HG03196 (cell line): ENCODE data around the gene CIITA.

Experiments
- ATAC-seq: cut with Tn5 transposase; IDR thresholded peaks from one replicate; pipeline ENCODE4 v1.9.1; 2021; ENCODE audit not compliant: unreplicated experiment

Gene CIITA

DNA sequence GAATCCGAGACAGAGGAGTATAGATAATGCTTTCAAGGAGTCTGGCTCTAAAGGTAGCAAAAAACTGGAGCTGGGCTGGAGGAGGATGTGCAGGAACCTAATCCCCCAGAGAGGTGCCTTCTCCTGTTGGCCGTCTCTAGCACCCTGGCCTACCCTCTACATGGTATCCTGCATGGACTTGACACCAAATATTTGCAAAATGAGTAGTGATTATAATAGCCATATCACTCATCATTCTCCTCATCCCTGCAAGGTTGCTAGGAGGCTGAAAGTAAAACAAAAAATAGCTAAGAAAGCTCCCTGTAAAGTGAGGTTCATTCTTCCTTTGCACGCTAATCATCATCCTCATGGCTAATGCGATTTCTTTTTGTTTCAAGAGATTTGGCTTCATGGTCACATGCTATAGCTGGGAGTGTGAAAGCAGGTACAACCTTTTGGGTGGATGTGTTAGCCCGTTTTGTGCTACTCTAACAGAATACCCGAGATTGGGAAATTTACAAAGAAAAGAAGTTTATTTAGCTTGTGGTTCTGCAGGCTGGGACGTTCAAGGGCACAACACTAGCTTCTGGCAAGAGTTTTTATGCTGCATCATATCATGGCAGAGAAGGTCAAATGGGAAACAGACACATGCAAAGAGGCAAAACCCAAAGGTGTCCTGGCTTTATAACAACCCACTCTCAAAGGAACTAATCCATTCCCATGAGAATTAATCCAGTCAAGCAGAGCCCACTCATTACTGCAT, 27.1 kb upstream of the CIITA start:
- ATAC-seq, result no peak

DNA sequence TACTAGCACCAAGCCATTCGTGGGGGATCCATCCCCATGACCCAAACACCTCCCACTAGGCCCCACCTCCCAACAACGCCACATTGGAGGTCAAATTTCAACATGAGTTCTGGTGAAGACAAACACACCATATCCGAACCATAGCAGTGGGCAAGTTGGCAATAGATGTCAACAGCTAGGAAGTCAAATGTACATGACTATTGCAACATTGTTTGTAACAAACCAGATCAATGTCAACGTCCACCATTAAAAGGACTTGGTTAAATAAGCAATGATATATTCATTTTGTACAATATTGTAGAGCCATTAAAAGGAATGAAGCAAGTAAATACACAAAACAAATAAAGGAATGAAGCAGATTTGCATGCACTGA, 26.5 kb upstream of the CIITA start:
- no peak for ATAC-seq

DNA sequence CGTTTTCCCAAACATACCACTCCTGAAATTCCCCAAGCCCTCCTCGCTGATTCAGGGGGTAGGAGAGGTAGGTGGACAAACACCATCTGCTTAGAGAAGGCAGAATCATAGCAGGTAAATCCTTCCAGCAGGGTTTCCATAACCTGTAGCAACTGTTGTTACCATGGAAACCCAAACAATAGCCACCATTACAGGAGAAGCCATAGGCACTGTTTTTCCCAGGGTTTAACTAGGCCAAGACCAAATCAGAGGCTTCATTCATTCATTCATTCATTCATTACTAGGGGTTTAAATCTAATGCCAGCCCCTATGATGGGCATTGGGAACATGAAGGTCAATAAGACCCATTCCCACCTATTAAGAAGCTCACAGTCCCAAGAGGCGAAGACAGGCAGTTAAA, 25.5 kb upstream of the CIITA start:
- no peak for ATAC-seq

DNA sequence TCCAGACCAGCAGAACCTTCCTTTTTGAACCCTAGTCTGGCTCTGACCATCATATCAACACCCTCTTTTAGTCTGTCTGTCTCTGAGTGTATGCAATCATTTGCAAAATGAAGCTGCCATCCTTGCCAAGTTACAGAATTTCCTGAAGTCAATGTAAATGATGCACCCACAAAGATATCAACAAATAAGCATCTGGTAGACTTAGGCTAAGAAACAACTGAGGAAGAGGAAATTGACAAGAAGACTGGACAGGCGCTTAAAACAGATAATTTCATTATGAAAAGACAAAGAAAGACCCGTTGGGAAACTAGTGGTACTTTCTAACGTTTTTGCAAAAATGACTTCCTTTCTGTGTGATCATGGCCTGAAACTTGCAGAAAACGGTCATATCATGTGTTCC, 24.7 kb upstream of the CIITA start:
- ATAC-seq, result no peak

DNA sequence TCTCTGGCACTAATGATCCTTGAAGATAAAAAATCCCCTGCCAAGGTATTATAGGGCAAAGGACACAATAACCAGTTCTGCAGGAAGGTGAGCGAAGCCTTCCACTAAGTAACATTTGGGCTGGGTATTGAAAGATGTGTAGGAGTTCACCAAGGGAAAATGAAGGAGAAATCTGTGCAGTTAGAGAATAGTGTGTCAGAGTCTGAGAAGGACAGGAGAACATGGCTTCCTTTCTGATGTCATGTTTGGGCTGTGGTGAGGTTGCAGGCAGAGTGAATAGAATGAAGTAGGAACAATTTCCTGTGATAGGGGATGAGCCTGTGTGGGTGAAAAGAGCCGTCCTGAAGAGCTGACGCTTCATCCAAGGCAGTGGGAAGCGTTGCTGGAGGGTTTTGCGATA, 24.1 kb upstream of the CIITA start:
- no peak for ATAC-seq

DNA sequence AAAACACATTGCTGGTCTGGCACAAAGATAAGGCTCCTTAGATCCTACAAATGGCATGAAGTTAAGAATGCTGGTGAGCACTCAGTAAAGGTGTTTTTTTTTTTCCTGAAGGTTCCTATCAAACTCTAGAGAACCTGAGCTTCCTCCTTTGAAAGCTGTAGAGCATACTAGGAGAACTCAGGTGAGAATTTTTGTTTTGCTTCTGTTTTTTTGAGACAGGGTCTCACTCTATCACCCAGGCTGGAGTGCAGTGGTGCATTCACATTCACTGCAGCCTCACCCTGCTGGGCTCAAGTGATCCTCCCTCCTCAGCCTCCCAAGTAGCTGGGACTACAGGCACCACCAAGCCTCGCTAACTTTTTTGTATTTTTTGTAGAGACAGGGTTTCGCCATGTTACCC, 21.0 kb upstream of the CIITA start:
- ATAC-seq, result no peak

DNA sequence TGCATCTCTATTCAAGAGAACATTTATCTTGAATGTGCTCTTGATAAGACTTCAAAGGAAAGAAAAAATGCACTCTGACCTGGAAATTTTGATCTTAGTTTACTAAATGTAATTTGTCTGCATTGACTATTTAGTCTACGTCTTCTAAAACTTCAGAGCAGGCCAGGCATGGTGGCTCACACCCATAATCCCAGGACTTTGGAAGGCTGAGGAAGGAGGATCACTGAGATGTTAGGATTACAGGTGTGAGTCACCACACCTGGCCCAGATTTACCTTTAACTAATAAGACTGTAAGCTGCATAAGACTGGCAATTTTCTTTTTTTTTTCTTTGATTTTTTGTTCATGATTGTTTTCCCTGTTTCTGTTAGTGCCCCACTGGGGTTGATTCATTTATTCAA, 18.8 kb upstream of the CIITA start:
- ATAC-seq, result no peak

DNA sequence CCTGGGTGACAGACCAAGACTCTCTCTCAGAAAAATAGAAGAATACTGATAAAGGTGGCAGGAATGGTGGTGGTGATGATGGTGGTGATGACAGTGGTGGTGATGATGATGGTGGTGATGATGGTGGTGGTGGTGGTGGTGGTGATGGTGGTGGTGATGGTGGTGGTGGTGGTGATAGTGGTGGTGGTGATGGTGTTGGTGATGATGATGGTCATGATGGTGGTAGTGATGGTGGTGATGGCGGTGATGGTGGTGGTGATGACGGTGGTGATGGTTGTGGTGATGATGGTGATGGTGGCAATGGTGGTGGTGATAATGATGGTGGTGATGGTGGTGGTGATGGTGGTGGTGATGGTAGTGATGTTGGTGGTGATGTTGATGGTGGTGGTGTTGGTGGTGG, 18.0 kb upstream of the CIITA start:
- no peak for ATAC-seq

DNA sequence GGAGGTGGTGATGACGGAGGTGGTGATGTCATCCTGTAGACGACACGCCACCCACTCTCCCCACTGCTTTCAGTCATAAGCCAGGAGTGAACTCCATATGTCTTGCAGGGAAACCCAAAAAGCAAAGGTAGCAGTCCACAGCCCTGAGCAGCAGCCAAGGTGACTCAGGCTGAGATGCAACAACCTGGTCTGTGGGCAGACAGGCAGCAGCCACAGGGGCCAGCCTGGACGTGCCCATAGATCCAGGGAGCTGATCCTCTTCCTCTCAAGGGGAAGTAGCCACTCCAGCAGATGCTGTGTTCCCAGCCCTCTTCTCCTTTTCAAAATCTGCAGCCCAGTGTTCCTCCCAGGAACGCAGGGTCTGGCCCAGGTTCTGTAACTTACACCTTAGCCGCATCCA, 17.3 kb upstream of the CIITA start:
- no peak for ATAC-seq

DNA sequence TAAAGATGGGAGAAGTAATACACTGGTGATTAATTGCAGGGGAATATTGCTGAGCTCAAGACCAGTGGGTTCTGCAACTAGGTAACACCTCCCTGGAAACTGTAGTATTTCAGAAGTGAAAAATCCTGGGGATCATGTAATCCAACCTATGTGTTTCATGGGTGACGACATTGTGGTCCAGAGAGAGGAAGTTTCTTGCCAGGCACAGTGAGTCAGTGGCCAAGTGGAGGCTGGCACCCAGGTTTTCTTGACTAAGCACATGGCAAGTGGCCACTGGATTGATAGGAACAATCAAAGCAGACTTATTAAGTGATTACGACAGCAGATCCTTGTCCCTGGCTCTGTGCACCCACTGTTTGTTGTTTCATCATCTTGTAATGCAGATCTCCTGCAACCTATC, 14.6 kb upstream of the CIITA start:
- ATAC-seq, result no peak

DNA sequence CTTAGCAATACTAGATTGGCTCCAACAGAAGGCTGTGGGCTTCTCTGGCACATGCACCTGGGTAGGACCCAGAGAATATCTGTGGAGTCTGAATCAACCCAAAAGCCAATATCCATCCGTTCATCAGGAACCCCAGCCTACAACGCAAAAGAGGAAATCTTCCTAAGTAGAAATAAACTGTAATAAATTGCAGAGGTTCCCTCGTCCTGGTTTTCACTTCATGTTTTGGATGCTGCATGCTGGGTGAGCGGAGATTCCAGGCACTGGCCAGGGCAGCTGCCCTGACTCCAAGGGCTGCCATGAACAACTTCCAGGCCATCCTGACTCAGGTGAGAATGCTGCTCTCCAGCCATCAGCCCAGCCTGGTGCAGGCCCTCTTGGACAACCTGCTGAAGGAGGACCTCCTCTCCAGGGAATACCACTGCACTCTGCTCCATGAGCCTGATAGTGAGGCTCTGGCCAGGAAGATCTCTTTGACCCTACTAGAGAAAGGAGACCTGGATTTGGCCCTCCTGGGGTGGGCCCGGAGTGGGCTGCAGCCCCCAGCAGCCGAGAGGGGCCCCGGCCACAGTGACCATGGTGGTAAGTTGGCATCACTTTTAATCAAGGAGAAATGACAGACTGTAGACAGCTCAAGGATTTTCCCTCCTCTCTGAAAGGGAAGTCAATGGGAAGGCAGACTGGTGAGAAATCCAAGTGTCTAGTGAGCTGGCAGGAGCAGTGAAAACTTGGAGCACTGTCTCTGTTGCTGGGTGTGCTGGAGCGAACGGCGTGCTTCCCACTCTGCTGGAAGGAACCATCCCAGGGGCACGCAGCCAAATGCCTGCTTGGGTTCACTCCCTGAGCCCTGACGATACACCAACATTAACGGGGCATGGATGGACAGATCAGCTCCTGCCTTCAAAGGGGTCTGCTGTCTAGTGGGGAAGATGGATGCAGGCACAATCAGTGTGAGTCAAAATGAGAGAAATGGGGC, 10.7 kb upstream of the CIITA start:
- ATAC-seq, result no peak

DNA sequence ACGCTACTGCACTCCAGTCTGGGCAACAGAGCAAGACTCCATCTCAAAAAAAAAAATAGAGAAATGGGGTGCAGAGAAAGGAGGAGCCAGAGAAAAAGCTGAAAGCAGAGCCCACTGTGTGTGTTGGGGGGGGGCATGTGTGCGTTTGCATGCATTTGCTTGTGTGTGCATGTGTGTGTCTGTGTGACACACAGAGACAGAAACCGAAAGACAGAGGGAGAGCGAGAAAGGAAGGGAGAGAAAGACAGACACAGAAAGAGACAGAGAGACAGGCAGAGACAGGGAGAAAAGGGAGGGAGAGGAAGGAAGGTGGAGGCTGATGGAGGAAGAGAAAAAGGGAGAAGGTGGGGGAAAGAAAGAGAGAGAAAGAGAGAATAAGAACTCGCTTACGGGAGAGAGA, 9.8 kb upstream of the CIITA start:
- ATAC-seq, result no peak

DNA sequence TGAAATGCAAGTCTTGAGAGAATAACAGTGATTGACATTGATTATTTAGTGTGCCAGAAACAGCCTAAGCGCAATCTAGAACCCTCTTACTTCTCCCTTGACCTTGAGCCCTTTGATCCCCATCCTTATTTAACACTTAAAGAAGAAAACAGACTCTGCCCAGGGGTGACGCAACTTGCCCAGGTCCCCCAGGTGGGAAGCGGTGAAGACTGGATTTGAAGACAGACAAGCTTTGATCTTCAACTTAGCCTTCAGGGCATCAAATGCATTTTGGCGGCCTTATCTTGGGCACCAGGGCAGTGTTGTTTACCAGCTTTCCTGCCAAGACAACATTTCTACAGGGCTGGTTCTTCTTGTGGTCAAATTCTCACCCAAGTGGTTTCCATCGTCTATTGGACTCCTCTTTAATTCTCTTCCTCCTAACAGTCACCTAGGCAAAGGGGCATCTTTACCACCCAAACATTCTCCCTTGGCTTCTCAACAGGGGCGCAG, 8.9 kb upstream of the CIITA start:
- ATAC-seq, result no peak

DNA sequence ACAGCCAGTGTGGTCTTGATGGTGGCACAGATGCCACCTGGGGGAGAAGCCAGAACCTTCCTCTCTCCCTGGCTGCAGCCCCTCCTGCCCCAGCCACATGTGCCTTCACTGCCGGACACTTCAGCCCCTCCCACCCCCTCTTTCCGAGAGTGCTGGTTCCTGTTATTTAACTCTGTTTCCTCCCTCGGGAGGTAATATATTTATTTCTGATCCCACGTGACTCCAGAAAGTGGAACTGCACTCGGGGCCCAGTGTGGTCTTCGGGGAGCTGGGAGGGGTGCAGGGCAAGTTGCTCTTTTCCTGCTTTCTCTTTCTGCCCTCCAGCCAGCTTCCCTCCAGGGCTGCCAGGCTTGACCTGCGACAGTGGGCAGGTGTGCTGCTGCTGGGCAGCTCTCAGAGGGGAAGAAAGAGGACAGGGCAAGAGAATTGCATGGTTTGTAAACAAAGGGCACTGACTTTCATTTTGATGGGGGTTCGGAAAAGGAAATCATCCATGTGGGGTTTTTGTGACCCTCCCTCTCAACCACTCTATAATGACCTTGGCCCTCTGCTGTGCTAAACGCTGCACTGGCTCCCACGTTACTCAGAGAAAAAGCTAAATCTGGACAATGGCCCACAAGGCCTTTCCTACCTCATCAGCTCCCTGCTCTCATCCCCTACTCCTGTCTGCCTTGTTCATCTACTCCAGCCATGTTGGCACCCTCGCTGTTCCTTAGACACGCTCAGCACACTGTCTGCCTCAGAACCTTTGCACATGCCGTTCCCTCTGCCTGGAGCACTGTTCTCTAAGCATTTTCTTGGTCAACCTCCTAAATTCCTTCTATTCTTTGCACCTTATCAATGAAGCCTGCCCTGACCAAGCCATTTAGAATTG, 8.2 kb upstream of the CIITA start:
- peak; percentile 50 for ATAC-seq

DNA sequence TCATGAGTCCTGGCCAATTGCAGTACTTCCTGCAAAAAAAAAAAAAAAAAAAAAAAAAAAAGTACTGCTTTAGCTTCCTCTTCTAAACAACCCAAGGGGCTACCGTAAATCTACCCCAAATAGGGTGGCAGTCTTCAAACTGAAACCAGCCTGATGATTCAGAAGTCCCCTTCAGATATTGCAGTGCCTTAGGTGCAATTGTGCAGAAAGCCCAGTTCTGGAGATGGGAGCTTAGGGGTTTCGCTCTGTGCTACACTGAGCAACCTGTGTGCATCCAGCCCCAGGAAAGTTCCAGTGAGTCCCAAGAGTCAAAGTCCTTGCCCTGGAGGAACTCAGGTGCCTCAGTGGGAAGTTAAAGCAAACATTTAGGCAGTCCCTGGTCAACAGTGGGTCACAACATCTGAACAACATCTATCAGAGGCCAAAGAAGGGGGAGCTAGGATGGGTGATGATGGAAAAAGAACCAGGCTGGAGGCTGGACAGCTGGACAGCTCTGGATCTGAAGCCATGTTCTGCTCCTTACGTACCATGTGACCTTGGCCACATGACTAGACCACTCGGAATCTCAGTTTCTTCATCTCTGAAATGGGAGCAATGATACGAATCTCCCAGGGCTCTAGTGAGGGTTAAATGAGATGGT, 6.7 kb upstream of the CIITA start:
- no peak for ATAC-seq

DNA sequence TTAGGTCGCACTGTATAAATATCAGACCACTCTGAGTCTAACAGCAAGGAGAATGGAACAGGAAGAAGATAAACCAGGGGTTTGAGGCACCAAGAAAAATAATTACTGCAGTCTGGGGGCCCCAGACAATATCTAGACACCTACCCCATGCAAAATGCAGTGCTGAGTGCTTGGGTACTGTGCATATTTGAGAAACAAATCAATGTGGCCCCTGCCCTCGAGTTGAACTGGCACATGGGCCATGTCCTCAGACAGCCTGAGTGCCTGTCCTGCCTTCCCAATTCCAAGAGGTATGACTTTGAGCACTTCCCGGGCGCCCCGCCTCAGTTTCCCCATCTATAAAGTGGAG, 6.2 kb upstream of the CIITA start:
- no peak for ATAC-seq

DNA sequence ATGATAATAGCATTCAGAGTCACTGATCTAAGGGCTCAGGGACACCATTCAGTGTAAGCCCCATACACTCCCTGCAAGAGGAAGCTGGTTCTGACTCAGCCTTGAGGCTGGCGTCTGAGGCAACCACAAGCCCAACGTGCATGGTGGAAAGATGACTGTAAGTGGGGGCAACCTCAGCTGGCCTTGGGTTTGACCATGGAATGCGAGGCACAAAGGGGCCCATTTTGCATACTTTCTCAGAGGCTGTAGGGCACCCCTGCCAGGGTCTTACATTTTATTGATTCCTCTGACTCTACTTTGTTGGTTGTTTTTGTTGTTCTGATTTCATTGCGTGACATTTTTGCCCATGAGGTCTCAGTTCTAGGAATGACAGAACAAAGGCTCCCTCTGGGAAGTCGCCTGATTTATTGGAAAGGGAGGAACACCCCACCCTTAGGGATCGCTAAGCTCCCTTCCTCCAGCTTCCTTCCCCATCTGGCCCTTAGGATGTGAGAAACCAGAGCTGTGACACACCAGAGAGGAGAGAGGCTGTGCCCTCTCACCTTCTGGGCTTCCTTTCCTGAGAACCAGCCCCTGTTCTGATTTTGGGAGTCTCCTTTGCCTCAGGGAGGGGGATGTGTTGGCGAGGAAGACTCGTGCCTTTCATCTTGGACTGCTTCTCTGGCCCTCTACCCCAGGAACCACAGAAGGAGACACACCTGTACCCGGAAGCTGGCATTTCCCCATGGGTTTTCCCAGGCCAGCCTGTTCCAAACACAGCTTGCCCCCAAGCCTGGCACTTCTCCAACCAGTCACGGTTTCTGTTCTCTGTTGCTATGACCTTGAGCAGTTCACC, 5.6 kb upstream of the CIITA start:
- peak; percentile 47 for ATAC-seq

DNA sequence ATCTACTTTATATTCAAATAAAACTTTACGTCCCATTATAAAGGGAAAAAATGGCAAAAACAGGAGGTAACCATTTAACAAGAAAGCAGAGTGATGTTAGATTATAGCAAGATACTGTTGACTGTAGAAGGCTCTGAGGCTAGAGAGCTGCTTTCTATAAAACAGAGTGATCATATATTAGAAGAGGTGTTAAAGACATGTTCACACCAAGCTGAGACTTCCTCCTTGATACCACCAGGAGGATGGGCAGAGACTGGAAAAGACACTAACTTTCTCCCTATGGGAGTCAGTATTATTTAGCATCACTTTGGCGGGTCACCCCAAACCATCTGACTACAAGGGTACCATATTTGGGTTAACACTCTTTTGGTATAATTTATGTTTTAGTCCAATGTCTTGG, 687 bp upstream of the CIITA start:
- ATAC-seq, result no peak

DNA sequence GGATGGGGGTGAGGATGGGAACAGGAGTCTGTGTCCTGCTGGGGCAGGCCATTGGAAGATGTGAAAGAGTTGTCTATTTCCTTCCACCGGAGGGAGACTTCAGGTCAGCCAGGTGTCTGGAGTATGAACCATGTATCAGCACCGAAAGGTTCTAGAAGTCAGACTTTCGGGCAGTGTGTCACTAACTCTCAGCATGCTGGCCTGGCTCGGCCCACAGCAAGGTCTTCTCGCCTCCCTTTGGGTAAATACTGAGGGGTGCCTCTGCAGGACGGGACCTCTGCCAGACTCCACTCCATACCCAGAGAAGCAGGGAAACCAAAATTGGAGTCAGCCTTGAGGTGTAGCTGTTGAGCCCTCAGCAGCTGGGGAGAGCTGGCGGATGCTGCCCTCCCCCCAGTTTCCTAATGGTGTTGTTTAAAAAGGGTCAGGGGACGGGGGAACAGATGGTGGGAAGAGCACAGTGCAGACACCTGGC, 507 bp downstream of the CIITA start:
- ATAC-seq, result no peak

DNA sequence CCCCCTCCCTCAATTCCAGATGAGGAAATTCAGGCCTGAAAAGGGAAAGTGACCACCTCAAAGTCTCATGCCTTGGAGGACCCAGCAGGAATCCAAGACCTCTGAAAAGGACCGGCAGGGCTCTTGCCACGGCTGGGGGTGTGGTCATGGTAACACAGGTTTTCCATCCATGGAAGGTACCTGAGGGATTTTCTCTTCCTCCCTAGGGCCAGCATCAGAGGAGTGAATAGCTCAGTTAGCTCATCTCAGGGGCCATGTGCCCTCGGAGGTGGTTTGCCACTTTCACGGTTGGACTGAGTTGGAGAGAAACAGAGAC, 1.3 kb downstream of the CIITA start:
- ATAC-seq, result no peak
